ENCODE data around the gene HSD17B13.
"Not testable (repeated sequence)": the region's sequence is repeated elsewhere in the genome, so short reads cannot be mapped to it uniquely, and the experiment has no call there.

HSD17B13 gene

DNA sequence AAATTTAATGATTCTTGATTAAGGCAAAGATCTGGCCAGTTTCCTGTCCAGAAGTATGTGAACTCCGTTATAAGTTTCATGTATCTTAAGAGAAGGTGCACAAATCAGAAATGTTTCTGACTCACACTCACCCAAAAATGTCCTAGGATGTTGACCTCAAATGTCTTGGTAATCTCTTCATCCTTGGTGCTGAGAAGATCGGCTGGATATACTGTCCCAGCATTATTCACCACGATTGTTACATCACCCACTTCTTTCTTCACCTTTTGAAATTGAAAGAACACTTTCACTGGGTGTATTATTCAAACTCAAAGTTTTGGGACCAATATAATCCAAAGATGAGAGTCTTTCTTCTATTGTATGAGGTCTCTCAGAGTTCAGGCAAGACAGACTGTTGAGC lies 5.7 kb downstream of the HSD17B13 start:
- no peak overlapping the region for H3K27ac ChIP-seq (ENCODE audit: low read depth, low read length)
- no peaks in the 10 kb centered on the region for H3K4me1 ChIP-seq (ENCODE audit: control insufficient read depth, insufficient read depth, low read length)
- no peaks in the 10 kb centered on the region for H3K27me3 ChIP-seq (ENCODE audit: control insufficient read depth, insufficient read depth, low read length)
- H3K4me3 ChIP-seq (ENCODE audit: low read depth, low read length): no peak overlapping the region
- no peak overlapping the region for H3K9ac ChIP-seq (ENCODE audit: low read depth, low read length)
- no peaks in the 10 kb centered on the region for H3K9me3 ChIP-seq (ENCODE audit: control insufficient read depth, insufficient read depth, low read length)
- no peaks in the 10 kb centered on the region for H3K36me3 ChIP-seq (ENCODE audit: control insufficient read depth, insufficient read depth, low read length)

DNA sequence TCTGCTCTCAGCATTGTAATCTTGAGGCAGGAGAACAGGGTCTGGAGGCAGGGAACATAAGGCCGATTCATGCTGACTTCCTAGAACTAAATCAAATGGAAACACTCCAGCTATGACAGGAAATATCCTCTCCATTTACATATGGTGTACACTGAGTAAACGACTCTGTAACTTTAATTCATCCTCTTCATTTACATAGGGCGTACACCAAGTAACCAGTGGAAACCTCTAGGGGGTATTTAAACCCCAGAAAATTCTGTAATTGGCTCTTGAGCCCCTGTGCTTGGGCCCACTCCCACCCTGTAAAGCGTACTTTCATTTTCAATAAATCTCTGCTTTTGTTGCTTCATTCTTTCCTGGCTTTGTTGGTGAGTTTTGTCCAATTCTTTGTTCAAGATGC lies 7.7 kb downstream of the HSD17B13 start:
- H3K27ac ChIP-seq (ENCODE audit: low read depth, low read length); H3K9ac ChIP-seq (ENCODE audit: low read depth, low read length): not testable (repeated sequence)

DNA sequence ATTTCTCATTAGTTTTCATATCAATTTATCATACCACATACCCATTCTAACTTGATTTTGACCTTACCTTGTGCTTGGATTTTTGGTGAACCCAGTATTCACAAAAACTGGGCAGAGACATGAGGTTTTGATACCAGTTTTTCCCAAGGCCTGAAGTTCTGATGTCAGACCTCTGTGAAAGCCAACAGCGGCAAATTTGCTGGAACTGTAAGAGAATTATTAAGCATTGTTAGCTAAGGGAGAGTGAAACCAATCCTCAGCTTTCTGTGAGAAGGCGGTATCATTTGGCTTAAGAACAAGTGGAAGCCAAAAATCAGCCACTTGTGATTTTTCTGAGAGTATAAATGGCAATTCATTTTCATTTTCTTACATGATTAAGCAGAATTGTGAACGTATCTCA lies 8.9 kb downstream of the HSD17B13 start:
- no peaks in the 10 kb centered on the region for H3K4me1 ChIP-seq (ENCODE audit: control insufficient read depth, insufficient read depth, low read length)
- H3K4me3 ChIP-seq (ENCODE audit: low read depth, low read length): no peak overlapping the region
- H3K27me3 ChIP-seq (ENCODE audit: control insufficient read depth, insufficient read depth, low read length): no peaks in the 10 kb centered on the region
- H3K36me3 ChIP-seq (ENCODE audit: control insufficient read depth, insufficient read depth, low read length): no peaks in the 10 kb centered on the region
- H3K9ac ChIP-seq (ENCODE audit: low read depth, low read length): no peak overlapping the region
- no peaks in the 10 kb centered on the region for H3K9me3 ChIP-seq (ENCODE audit: control insufficient read depth, insufficient read depth, low read length)
- no peak overlapping the region for H3K27ac ChIP-seq (ENCODE audit: low read depth, low read length)

More for the DNA sequence above, 7.7 kb downstream of the HSD17B13 start:
- H3K27me3 ChIP-seq (ENCODE audit: control insufficient read depth, insufficient read depth, low read length); H3K4me1 ChIP-seq (ENCODE audit: control insufficient read depth, insufficient read depth, low read length); H3K9me3 ChIP-seq (ENCODE audit: control insufficient read depth, insufficient read depth, low read length); H3K4me3 ChIP-seq (ENCODE audit: low read depth, low read length); H3K36me3 ChIP-seq (ENCODE audit: control insufficient read depth, insufficient read depth, low read length): not testable (repeated sequence)

DNA sequence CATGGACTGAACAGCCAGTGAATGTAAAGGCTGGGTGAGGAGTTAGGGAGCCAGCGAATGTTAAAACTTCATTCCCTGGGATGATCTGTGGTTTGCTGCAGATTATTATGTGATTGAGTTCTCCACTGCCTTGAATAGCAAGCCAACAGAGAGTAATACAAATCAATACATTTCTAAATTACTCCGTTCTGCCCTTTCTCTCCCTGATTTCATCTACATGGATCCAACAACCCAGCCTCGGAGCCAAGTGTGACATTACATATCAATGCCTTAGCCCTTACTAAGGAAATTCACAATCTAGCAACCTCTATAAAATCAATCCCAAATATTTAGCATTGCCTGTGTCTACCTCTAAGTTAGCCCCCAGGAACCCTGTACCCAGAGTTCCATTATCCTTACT lies 11.0 kb downstream of the HSD17B13 start:
- H3K4me3 ChIP-seq (ENCODE audit: low read depth, low read length): no peak overlapping the region
- H3K9me3 ChIP-seq (ENCODE audit: control insufficient read depth, insufficient read depth, low read length): no peaks in the 10 kb centered on the region
- no peaks in the 10 kb centered on the region for H3K4me1 ChIP-seq (ENCODE audit: control insufficient read depth, insufficient read depth, low read length)
- no peaks in the 10 kb centered on the region for H3K27me3 ChIP-seq (ENCODE audit: control insufficient read depth, insufficient read depth, low read length)
- H3K36me3 ChIP-seq (ENCODE audit: control insufficient read depth, insufficient read depth, low read length): no peaks in the 10 kb centered on the region
- H3K27ac ChIP-seq (ENCODE audit: low read depth, low read length): no peak overlapping the region
- no peak overlapping the region for H3K9ac ChIP-seq (ENCODE audit: low read depth, low read length)

DNA sequence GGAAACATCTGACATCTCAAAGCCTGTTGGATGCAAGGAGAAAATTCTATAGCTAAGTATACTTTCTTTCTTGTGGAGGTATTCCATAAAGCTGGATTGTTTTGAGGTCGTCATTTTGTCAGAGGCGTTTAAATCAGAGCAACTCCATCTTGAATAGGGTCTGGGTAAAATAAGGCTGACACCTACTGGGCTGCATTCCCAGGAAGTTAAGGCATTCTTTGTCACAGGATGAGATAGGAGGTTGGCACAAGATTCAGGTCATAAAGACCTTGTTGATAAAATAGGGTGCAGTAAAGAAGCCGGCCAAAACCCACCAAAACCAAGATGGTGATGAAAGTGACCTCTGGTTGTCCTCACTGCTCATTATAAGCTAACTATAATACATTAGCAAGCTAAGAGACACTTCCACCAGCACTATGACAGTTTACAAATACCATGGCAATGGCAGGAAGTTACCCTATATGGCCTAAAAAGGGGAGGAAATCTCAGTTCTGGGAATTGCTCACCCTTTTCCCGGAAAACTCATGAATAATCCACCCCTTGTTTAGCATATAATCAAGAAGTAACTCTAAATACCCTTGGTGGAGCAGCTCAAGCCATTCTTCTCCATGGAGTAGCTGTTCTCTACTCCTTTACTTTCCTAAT lies 11.9 kb downstream of the HSD17B13 start:
- no peak overlapping the region for H3K9ac ChIP-seq (ENCODE audit: low read depth, low read length)

DNA sequence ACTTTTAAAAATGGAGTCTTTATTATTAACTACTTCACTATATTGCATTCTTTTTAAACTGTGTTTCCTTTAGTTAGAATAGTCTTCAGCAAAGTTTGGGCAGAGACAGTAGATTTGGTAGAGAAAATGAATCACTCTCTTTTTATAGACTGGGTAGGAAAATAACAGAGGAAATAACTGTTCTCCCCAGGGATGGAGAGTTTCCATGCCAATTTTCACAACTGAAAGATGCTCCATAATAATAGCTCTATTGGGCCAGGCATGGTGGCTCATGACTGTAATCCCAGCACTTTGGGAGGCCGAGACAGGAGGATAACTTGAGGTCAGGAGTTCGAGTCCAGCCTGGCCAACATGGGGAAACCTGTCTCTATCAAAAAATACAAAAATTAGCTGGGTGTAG lies 13.1 kb downstream of the HSD17B13 start:
- Histone ChIP-seq H3K36me3 (ENCODE audit: control insufficient read depth, insufficient read depth, low read length) (no peaks in the 10 kb centered on the region), H3K27me3 (ENCODE audit: control insufficient read depth, insufficient read depth, low read length) (no peaks in the 10 kb centered on the region), H3K4me1 (ENCODE audit: control insufficient read depth, insufficient read depth, low read length) (no peaks in the 10 kb centered on the region), H3K9ac (ENCODE audit: low read depth, low read length) (no peak overlapping the region), H3K27ac (ENCODE audit: low read depth, low read length) (no peak overlapping the region), H3K4me3 (ENCODE audit: low read depth, low read length) (no peak overlapping the region), H3K9me3 (ENCODE audit: control insufficient read depth, insufficient read depth, low read length) (no peaks in the 10 kb centered on the region)

More for the DNA sequence above, 11.9 kb downstream of the HSD17B13 start:
- H3K9me3 ChIP-seq (ENCODE audit: control insufficient read depth, insufficient read depth, low read length): no peaks in the 10 kb centered on the region
- no peaks in the 10 kb centered on the region for H3K36me3 ChIP-seq (ENCODE audit: control insufficient read depth, insufficient read depth, low read length)
- H3K4me3 ChIP-seq (ENCODE audit: low read depth, low read length): no peak overlapping the region
- no peaks in the 10 kb centered on the region for H3K4me1 ChIP-seq (ENCODE audit: control insufficient read depth, insufficient read depth, low read length)
- H3K27ac ChIP-seq (ENCODE audit: low read depth, low read length): no peak overlapping the region
- no peaks in the 10 kb centered on the region for H3K27me3 ChIP-seq (ENCODE audit: control insufficient read depth, insufficient read depth, low read length)

DNA sequence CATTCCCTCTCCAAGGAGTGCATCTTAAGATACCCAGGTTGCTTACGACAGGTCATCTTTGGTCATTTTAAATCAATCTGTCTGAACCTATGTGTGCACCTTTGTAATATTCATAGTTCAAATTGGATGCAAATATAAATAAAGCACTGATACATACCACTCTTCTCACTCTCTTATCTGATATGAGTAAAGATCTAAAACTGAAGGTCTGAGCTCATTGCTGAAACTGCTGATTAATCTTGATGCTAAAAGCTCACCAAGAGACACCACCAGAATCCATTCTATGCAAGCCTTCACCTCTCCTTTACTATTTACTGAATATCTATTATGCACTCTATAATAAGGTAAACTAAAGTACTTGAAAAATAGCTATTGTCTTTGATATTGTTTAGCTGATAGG lies 16.6 kb downstream of the HSD17B13 start:
- no peaks in the 10 kb centered on the region for H3K27me3 ChIP-seq (ENCODE audit: control insufficient read depth, insufficient read depth, low read length)
- H3K27ac ChIP-seq (ENCODE audit: low read depth, low read length): no peak overlapping the region
- H3K4me3 ChIP-seq (ENCODE audit: low read depth, low read length): no peak overlapping the region
- no peaks in the 10 kb centered on the region for H3K4me1 ChIP-seq (ENCODE audit: control insufficient read depth, insufficient read depth, low read length)
- H3K9ac ChIP-seq (ENCODE audit: low read depth, low read length): no peak overlapping the region
- H3K9me3 ChIP-seq (ENCODE audit: control insufficient read depth, insufficient read depth, low read length): no peaks in the 10 kb centered on the region
- H3K36me3 ChIP-seq (ENCODE audit: control insufficient read depth, insufficient read depth, low read length): no peaks in the 10 kb centered on the region

DNA sequence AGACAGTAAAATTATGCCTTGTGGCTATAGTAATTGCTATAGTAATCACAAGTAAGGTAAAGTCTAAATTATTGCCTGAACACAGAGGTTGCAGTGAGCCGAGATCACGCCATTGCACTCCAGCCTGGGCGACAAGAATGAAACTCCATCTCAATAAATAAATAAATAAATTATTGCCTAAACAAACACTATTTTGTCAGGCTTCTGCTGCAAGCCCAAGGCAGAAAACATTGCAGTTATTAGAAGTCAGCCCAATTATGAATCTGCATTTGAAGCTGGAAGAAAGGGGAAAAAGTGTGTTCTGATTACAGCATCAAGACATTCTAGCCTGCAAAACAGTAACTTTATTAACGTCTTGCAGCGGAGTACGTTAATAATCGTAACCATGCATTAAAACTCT lies 17.1 kb downstream of the HSD17B13 start:
- H3K4me1 ChIP-seq (ENCODE audit: control insufficient read depth, insufficient read depth, low read length): no peaks in the 10 kb centered on the region
- no peaks in the 10 kb centered on the region for H3K9me3 ChIP-seq (ENCODE audit: control insufficient read depth, insufficient read depth, low read length)
- no peak overlapping the region for H3K9ac ChIP-seq (ENCODE audit: low read depth, low read length)
- H3K4me3 ChIP-seq (ENCODE audit: low read depth, low read length): no peak overlapping the region
- H3K36me3 ChIP-seq (ENCODE audit: control insufficient read depth, insufficient read depth, low read length): no peaks in the 10 kb centered on the region
- no peaks in the 10 kb centered on the region for H3K27me3 ChIP-seq (ENCODE audit: control insufficient read depth, insufficient read depth, low read length)
- H3K27ac ChIP-seq (ENCODE audit: low read depth, low read length): no peak overlapping the region

DNA sequence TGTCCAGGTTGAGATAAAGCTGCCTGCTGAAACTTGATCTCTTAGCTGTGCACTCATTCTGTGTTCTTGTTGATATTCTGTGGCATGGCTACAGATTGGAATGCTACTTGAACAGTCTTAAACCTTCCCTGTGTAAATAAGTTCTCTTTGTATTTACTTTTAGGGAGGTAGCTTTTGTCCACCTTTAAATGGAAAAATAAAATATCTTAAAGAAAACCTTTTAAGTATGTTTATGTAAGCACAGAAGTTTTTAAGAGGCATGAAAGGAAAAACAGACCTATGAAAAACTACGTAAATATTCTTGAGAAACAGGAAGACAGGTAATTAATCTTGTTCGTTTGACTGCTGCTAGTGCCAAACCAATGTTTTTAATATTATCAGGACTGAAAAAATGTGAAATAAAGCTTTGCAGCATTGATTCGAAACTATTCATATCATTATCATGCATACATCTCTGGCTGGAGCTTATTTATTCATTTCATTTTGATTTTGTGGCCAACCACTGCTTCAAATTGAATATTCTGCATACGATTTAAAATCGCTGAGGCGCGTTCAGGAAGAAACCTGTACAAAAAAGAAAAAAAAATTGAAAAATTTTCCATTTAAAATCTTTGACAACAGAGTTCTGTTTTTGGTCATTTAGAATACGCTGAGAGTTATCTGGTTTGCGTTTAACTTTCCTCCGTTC lies 17.8 kb downstream of the HSD17B13 start:
- Histone ChIP-seq H3K9ac (ENCODE audit: low read depth, low read length) (no peak overlapping the region), H3K4me1 (ENCODE audit: control insufficient read depth, insufficient read depth, low read length) (no peaks in the 10 kb centered on the region), H3K4me3 (ENCODE audit: low read depth, low read length) (no peak overlapping the region), H3K27me3 (ENCODE audit: control insufficient read depth, insufficient read depth, low read length) (no peaks in the 10 kb centered on the region), H3K9me3 (ENCODE audit: control insufficient read depth, insufficient read depth, low read length) (no peaks in the 10 kb centered on the region), H3K36me3 (ENCODE audit: control insufficient read depth, insufficient read depth, low read length) (no peaks in the 10 kb centered on the region), H3K27ac (ENCODE audit: low read depth, low read length) (no peak overlapping the region)

DNA sequence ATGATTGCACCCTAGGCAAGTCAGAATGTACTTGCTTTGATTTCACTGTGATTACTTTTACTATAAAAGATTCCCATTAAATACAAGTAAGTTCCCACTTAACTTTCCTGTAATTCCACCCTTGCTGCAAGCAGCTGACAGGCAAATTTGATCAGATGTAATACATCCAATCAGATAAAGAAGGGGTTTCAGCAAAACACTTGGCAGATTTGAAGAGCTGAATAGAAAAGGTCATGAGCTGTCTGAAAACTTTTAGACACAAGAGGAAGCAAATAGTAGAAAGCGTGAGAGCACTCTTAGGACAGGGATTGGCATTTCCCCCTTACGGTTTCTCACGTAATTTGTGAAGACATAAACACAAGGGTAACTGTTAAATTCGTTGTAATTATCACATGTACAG lies 22.8 kb downstream of the HSD17B13 start:
- Histone ChIP-seq H3K27ac (ENCODE audit: low read depth, low read length) (no peak overlapping the region), H3K27me3 (ENCODE audit: control insufficient read depth, insufficient read depth, low read length) (no peaks in the 10 kb centered on the region), H3K4me3 (ENCODE audit: low read depth, low read length) (no peak overlapping the region), H3K9me3 (ENCODE audit: control insufficient read depth, insufficient read depth, low read length) (no peaks in the 10 kb centered on the region), H3K36me3 (ENCODE audit: control insufficient read depth, insufficient read depth, low read length) (no peaks in the 10 kb centered on the region), H3K9ac (ENCODE audit: low read depth, low read length) (no peak overlapping the region), H3K4me1 (ENCODE audit: control insufficient read depth, insufficient read depth, low read length) (no peaks in the 10 kb centered on the region)

DNA sequence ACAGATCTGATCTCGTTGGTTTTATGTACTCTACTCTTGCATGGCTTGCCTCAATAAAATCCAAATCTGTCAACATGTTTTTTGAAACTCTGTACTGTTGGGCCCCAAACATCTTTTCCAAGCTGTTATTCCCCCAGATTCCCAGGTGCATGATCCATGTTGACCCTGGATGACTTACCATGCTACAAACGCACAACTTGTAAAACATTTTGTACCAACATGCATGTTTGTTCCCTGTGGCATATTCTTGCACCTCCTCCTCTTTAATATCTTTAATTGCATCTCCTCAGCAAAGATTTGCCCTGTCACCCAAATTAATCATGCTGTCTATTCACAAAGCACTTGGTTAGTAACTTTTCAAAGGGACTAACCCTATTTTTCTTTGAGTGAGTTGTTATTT lies 24.3 kb downstream of the HSD17B13 start:
- Histone ChIP-seq H3K36me3 (ENCODE audit: control insufficient read depth, insufficient read depth, low read length) (no peaks in the 10 kb centered on the region), H3K4me1 (ENCODE audit: control insufficient read depth, insufficient read depth, low read length) (no peaks in the 10 kb centered on the region), H3K27me3 (ENCODE audit: control insufficient read depth, insufficient read depth, low read length) (no peaks in the 10 kb centered on the region)

More for the DNA sequence above, 24.3 kb downstream of the HSD17B13 start:
- no peak overlapping the region for H3K9ac ChIP-seq (ENCODE audit: low read depth, low read length)
- H3K4me3 ChIP-seq (ENCODE audit: low read depth, low read length): no peak overlapping the region
- H3K9me3 ChIP-seq (ENCODE audit: control insufficient read depth, insufficient read depth, low read length): peaks cover under 1% of the 10 kb centered on the region; the same call in 1 of the 2 replicates
- no peak overlapping the region for H3K27ac ChIP-seq (ENCODE audit: low read depth, low read length)
